Fibroblast of the aortic adventitia (primary cell): Measurements from ENCODE around the gene YBX2. TPM values are rescaled to one million over a fixed set of nuclear protein-coding genes. Genes with fewer than 3 reads are reported as not detected.

ENCODE experiments used
- DNase-seq: peaks from one replicate; pipeline ENCODE4 v3.0.0-alpha.2; 2010; ENCODE audit warnings: low read depth
- H3K4me3 ChIP-seq: 2 replicates; pipeline ENCODE4 v1.5.1; 2011; ENCODE audit warnings: low read depth, mild to moderate bottlenecking, control low read depth, low read length, moderate library complexity
- CTCF ChIP-seq: IDR thresholded peaks from 2 replicates; pipeline ENCODE4 v1.5.1; 2011; ENCODE audit warnings: mild to moderate bottlenecking, low read length, control low read depth, inconsistent platforms; ENCODE audit not compliant: insufficient read depth
- total RNA-seq: library from RNA; depleted of rRNA; stranded (reverse); fragments of >200 nt; gene quantifications from 2 replicates; pipeline ENCODE4 v1.2.3, GENCODE V29; 2012; ENCODE audit warnings: low replicate concordance

YBX2 gene
- total RNA-seq, 1 donor = not detected

GRCh38 chr17:7308625-7309433, 14.4 kb upstream of the YBX2 start:
- peak; percentile 84 for DNase-seq
- no peak for TF ChIP-seq CTCF
- peak overlapping the region; percentile 91 for H3K4me3 ChIP-seq

- peak overlapping the region; percentile 91 for H3K4me3 ChIP-seq
- no peak for TF ChIP-seq CTCF
- peak; percentile 34 for DNase-seq
Measured at GRCh38 chr17:7307686-7308624, 13.5 kb upstream of the YBX2 start.

- peak within 1 kb of the TSS; percentile 91 for H3K4me3 ChIP-seq
- TF ChIP-seq CTCF = no peak
- peak; percentile 100 for DNase-seq
Measured at GRCh38 chr17:7306911-7307685, 12.7 kb upstream of the YBX2 start, which contains the start of gene EIF5A. TSS of gene EIF5A (plus strand) at chr17:7307628. CDS start at chr17:7309636, 2,008 bp downstream.

- H3K4me3 ChIP-seq = no peak overlapping the region
- TF ChIP-seq CTCF = no peak
- DNase-seq = no peak
Measured at GRCh38 chr17:7304179-7304578, 9.7 kb upstream of the YBX2 start.

- peak; percentile 76 for DNase-seq
- peak overlapping the region; percentile 42 for H3K4me3 ChIP-seq
- peak; percentile 76 for TF ChIP-seq CTCF
Measured at GRCh38 chr17:7296189-7296861, 1.9 kb upstream of the YBX2 start.
